B cell (primary cell): Measurements from ENCODE around the gene AGAP1. TPM values are rescaled to one million over a fixed set of nuclear protein-coding genes. Genes with fewer than 3 reads are reported as not detected.

Experiments used
- ATAC-seq: fragments of 200-7000 bp; cut with Tn5 transposase; one replicate; pipeline ENCODE4 v1.10.0; 2021; ENCODE audit warnings: low read depth, mild to moderate bottlenecking, moderate number of reproducible peaks, moderate library complexity
- CTCF ChIA-PET: fragments of 350-600 bp; sonication (Branson Sonifier 250); formaldehyde crosslinking; loops from one replicate; lab custom pipeline; 2021; ENCODE audit warnings: antibody characterized with exemption, inconsistent platforms; lab: Charles Lee
- POLR2A ChIA-PET: fragments of 350-600 bp; sonication (Branson Sonifier 250); formaldehyde crosslinking; loops from one replicate; lab custom pipeline; 2021; ENCODE audit warnings: antibody characterized with exemption; lab: Charles Lee
- DNase-seq: peaks from one replicate; pipeline ENCODE4 v3.0.0; 2013
- H2AFZ ChIP-seq: 2 replicates; pipeline ENCODE4 v1.6.1; 2012; ENCODE audit warnings: mild to moderate bottlenecking, low read depth, low read length; ENCODE audit not compliant: insufficient read depth, poor library complexity, severe bottlenecking
- H3K27ac ChIP-seq, 2 donors: 1 replicate in 1 of 2; 2 replicates in 1 of 2; pipeline ENCODE4 v1.5.1; 2012 to 2013; ENCODE audit warnings: low read length in 2 of 2, mild to moderate bottlenecking in 2 of 2, moderate library complexity in 1 of 2
- H3K27me3 ChIP-seq, 4 experiments: fragments of 200-600 bp in 1 of 4; sonication (generic) in 1 of 4; replicated peaks in 1 of 4; 1 replicate in 2 of 4; 2 replicates in 2 of 4; pipeline versions ENCODE4 v1.6.1 to v1.7.0; 2013 to 2016; ENCODE audit warnings: low read length in 3 of 4, mild to moderate bottlenecking in 2 of 4, mixed read lengths in 1 of 4, moderate library complexity in 1 of 4; ENCODE audit not compliant: insufficient read depth in 4 of 4, control insufficient read depth in 3 of 4; ENCODE audit errors: control extremely low read depth in 1 of 4
- H3K36me3 ChIP-seq, 2 experiments: replicated peaks in 1 of 2; 1 replicate in 1 of 2; 2 replicates in 1 of 2; pipeline versions ENCODE4 v1.6.1 to v1.7.1; 2013; ENCODE audit warnings: low read length in 1 of 2; ENCODE audit not compliant: insufficient read depth in 2 of 2, control insufficient read depth in 1 of 2; ENCODE audit errors: control extremely low read depth in 1 of 2, extremely low read depth in 1 of 2
- H3K4me1 ChIP-seq, 2 donors: fragments of 200-600 bp in 1 of 2; sonication (generic) in 1 of 2; 1 replicate in 1 of 2; 2 replicates in 1 of 2; pipeline versions ENCODE4 v1.5.1 to v1.6.1; 2013 to 2017; ENCODE audit warnings: low read length in 2 of 2; ENCODE audit not compliant: control insufficient read depth in 2 of 2, insufficient read depth in 2 of 2
- H3K4me2 ChIP-seq: replicated peaks from 2 replicates; pipeline ENCODE3; 2012; ENCODE audit warnings: mild to moderate bottlenecking, low read depth, low read length; ENCODE audit not compliant: poor library complexity, severe bottlenecking
- H3K4me3 ChIP-seq, 5 experiments: fragments of 200-600 bp in 1 of 5; sonication (generic) in 1 of 5; 1 replicate in 3 of 5; 2 replicates in 2 of 5; pipeline versions ENCODE4 v1.5.1 to v1.7.0; 2011 to 2016; ENCODE audit warnings: low read length in 4 of 5, mild to moderate bottlenecking in 4 of 5, low read depth in 2 of 5, control low read depth in 1 of 5, moderate library complexity in 1 of 5; ENCODE audit not compliant: insufficient read depth in 1 of 5; ENCODE audit errors: control extremely low read depth in 1 of 5, extremely low read depth in 1 of 5
- H3K79me2 ChIP-seq: fragments of 200-600 bp; sonication (generic); one replicate; pipeline ENCODE4 v1.6.0; 2016; ENCODE audit warnings: low read length; ENCODE audit not compliant: control insufficient read depth, insufficient read depth
- H3K9ac ChIP-seq: fragments of 200-600 bp; sonication (generic); 2 replicates; pipeline ENCODE4 v1.6.1; 2017; ENCODE audit warnings: mild to moderate bottlenecking, low read length, moderate library complexity
- H3K9me3 ChIP-seq, 3 donors: one replicate each; pipeline versions ENCODE4 v1.6.1 to v1.7.1; 2013; ENCODE audit warnings: low read length in 2 of 3; ENCODE audit not compliant: control insufficient read depth in 2 of 3, insufficient read depth in 1 of 3; ENCODE audit errors: control extremely low read depth in 1 of 3
- H4K20me1 ChIP-seq: 2 replicates; pipeline ENCODE4 v1.6.0; 2012; ENCODE audit warnings: mild to moderate bottlenecking, low read length; ENCODE audit not compliant: insufficient read depth, control insufficient read depth, poor library complexity, severe bottlenecking
- H3K27ac Mint-ChIP-seq: one replicate; pipeline ENCODE4 v1.8.0; 2021; ENCODE audit warnings: mixed read lengths
- H3K27me3 Mint-ChIP-seq: one replicate; pipeline ENCODE4 v1.8.0; 2021; ENCODE audit warnings: mixed read lengths
- H3K4me1 Mint-ChIP-seq: one replicate; pipeline ENCODE4 v1.8.0; 2021; ENCODE audit warnings: mixed read lengths
- H3K4me3 Mint-ChIP-seq: one replicate; pipeline ENCODE4 v1.8.0; 2021; ENCODE audit warnings: mixed read lengths
- H3K9me3 Mint-ChIP-seq: one replicate; pipeline ENCODE4 v1.8.0; 2022; ENCODE audit warnings: mixed read lengths; ENCODE audit not compliant: insufficient read depth
- EZH2 ChIP-seq: IDR thresholded peaks from 2 replicates; pipeline ENCODE4 v1.6.1; 2012; ENCODE audit warnings: borderline replicate concordance, low read depth, mild to moderate bottlenecking, moderate library complexity, low read length; ENCODE audit not compliant: insufficient read depth, poor library complexity, severe bottlenecking
- WGBS: methylation state at CpG from one replicate; pipeline ENCODE4 v1.1.5; 2013; ENCODE audit warnings: missing lambda C conversion rate; ENCODE audit not compliant: insufficient coverage; 5-methylcytosine and 5-hydroxymethylcytosine counted together
- intact Hi-C: fragments of 100-400 bp; cut with micrococcal nuclease; formaldehyde crosslinking; loops from one replicate; pipeline ENCODE4 v1.10.0; 2022
- polyA plus RNA-seq: library from polyadenylated mRNA; depleted of rRNA; stranded (reverse); fragments of >200 nt; gene quantifications from 2 replicates; pipeline ENCODE4 v1.2.3, GENCODE V29; 2012
- total RNA-seq, 2 donors: library from RNA; stranded (reverse); fragments of 120-200 nt in 1 of 2; gene quantifications; 1 replicate in 1 of 2; 2 replicates in 1 of 2; pipeline versions ENCODE4 v1.2.3 to v1.2.4, GENCODE V29; 2013 to 2022
- TF ChIP-seq, protein P1 (sequence below): fragments of 200-600 bp; IDR thresholded peaks from one replicate; pipeline ENCODE4 v1.8.0; 2022; ENCODE audit warnings: antibody characterized with exemption, mild to moderate bottlenecking

Gene AGAP1
- total and polyA plus RNA-seq, 2 donors (not counting 1 experiment from before 2014, with no cell fraction given), result 0.01 TPM; not detected in 1

DNA sequence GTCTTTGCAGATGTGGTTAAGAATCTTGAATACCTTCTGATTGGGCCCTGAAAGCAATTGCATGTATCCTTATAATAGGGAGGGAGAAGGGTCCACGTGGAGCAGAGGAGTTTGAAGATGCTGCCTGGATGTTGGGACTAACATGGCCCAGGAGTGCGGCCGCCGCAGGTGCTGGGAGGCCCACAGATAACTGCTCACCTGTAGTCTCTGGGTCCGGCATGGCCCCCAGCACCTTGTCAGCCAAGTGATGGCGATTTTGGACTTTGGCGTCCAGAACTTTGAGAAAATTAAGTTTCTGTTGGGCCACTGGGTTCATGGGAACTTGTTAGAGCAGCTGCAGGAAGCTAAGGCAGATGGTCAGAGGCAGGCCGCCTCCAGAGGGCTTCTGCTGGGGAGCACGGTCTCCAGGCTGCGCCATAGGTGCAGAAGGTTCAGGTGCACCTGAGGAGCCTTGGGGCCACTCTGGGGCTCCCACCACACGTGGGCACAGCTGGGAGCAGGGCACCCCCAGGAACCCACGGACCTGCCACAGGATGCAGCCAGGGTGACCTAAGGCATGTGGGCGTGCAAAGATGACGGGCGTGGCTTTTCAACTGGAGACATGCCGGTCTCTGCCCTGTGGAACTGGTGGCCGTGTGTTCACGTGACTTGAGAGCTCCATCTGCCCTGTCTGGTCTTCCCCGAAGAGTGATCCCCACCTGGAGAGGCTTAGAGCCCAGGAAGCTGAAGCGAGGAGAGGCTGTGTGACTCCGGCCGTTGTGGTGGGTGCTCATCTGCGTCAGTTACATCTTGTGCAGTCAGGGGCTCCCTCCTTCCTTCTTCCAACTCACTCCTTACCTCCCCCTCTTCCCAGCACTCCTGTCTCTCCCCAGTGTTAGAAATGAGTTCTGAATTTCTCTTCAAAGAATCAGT is 277.3 kb downstream of the AGAP1 start:
- Mint-ChIP-seq H3K4me1 (no peaks in the 10 kb centered on the region), H3K9me3 (no peaks in the 10 kb centered on the region), H3K27ac (no peak overlapping the region), H3K4me3 (no peak overlapping the region), H3K27me3 (peaks cover 8% of the 10 kb centered on the region)
- H2AFZ ChIP-seq, result no peak overlapping the region
- no peak overlapping the region for H3K4me3 ChIP-seq
- H3K4me1 ChIP-seq, result no peaks in the 10 kb centered on the region
- no peaks in the 10 kb centered on the region for H4K20me1 ChIP-seq
- DNase-seq (no peak), ATAC-seq (no peak)
- no peak overlapping the region for H3K4me2 ChIP-seq
- no peaks in the 10 kb centered on the region for H3K79me2 ChIP-seq
- TF ChIP-seq EZH2, result no peak
- TF ChIP-seq, protein P1, sequence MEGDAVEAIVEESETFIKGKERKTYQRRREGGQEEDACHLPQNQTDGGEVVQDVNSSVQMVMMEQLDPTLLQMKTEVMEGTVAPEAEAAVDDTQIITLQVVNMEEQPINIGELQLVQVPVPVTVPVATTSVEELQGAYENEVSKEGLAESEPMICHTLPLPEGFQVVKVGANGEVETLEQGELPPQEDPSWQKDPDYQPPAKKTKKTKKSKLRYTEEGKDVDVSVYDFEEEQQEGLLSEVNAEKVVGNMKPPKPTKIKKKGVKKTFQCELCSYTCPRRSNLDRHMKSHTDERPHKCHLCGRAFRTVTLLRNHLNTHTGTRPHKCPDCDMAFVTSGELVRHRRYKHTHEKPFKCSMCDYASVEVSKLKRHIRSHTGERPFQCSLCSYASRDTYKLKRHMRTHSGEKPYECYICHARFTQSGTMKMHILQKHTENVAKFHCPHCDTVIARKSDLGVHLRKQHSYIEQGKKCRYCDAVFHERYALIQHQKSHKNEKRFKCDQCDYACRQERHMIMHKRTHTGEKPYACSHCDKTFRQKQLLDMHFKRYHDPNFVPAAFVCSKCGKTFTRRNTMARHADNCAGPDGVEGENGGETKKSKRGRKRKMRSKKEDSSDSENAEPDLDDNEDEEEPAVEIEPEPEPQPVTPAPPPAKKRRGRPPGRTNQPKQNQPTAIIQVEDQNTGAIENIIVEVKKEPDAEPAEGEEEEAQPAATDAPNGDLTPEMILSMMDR, result no peak
- no peaks in the 10 kb centered on the region for H3K9me3 ChIP-seq
- no peak overlapping the region for H3K9ac ChIP-seq
- H3K36me3 ChIP-seq, result no peaks in the 10 kb centered on the region
- intact Hi-C loops, result no loop called here
- WGBS, result 88% methylated on average over 19 of the region's 23 CpGs
- ChIA-PET POLR2A (no interaction called here), CTCF (interaction anchor here (0.6 to 1.2 kb wide), 6 partner anchors 8 to 678 kb away, joined by 3 to 5 read pairs (median 3); no protein-coding TSS in a partner anchor)
- no peaks in the 10 kb centered on the region for H3K27me3 ChIP-seq
- no peak overlapping the region for H3K27ac ChIP-seq
